Measurements from ENCODE around the gene CEP126.
"Not testable (repeated sequence)": the region's sequence is repeated elsewhere in the genome, so short reads cannot be mapped to it uniquely, and the experiment has no call there.

Gene CEP126

GRCh38 chr11:101929294-101929915 lies 14.6 kb downstream of the CEP126 start:
- DNase-seq (ENCODE audit: low read depth), result no peak

GRCh38 chr11:101931692-101932091 lies 16.9 kb downstream of the CEP126 start:
- no peak for DNase-seq (ENCODE audit: low read depth)

- no peak for DNase-seq (ENCODE audit: low read depth)
Observed at GRCh38 chr11:101940901-101941520, 26.2 kb downstream of the CEP126 start.

- DNase-seq (ENCODE audit: low read depth), result no peak
Observed at GRCh38 chr11:101944923-101945322, 30.1 kb downstream of the CEP126 start.

DNA sequence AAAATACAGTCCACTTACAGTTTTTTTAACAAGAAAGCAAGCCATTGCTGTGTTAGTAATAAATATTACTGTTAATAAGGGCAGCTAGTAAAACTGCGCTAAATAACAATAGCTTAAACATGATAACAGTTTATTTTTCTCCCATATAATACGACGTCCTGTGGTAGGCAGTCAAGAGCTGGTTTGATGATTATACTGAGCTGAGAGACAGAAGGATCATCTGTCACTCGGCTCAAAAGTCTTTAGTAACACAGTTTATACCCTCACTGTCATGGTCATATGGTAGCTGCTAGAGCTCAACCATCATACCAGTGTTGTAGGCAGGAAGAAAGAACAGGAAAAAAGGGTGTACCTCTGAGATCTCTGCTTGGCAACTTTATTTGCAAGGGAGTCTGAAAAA lies 30.6 kb downstream of the CEP126 start:
- DNase-seq (ENCODE audit: low read depth), result no peak

GRCh38 chr11:101949680-101950220 lies 34.9 kb downstream of the CEP126 start:
- DNase-seq (ENCODE audit: low read depth), result no peak

GRCh38 chr11:101955278-101955677 lies 40.5 kb downstream of the CEP126 start:
- DNase-seq (ENCODE audit: low read depth), result no peak

- no peak for DNase-seq (ENCODE audit: low read depth)
Observed at GRCh38 chr11:101955701-101956100, 40.9 kb downstream of the CEP126 start.

- no peak for DNase-seq (ENCODE audit: low read depth)
Observed at GRCh38 chr11:101960231-101960630, 45.4 kb downstream of the CEP126 start.

DNA sequence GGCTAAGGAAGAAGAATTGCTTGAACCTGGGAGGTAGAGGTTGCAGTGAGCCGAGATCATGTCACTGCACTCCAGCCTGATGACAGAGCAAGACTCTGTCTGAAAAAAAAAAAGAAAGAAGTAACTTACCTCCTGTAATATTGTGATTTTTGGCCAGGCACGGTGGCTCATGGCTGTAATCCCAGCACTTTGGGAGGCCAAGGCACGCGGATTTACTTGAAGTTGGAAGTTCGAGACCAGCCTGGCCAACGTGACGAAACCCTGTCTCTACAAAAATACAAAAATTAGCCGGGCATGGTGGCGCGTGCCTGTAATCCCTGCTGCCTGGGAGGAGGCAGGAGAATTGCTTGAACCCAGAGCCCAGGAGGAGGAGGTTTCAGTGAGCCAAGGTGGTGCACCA lies 49.4 kb downstream of the CEP126 start:
- DNase-seq (ENCODE audit: low read depth), result not testable (repeated sequence)

DNA sequence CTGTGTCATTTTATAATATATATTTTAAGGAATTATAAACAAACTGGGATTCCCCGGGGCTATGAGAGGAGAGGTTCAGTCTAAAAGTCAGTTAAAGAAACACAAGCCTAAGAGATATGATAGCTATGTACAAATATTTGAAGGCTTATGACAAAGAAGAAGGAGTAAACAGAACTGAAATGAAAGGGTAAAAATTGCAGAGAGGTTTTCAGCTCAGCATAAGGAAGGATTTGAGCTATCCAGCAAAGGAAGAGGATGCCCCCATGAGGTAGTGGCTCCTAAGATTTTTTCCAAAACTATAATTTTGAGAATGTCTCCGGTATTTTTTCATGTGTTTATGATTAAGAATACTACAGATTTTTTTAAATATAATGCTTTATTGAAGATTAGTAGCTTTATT lies 59.4 kb downstream of the CEP126 start:
- DNase-seq (ENCODE audit: low read depth), result peak; percentile 23

DNA sequence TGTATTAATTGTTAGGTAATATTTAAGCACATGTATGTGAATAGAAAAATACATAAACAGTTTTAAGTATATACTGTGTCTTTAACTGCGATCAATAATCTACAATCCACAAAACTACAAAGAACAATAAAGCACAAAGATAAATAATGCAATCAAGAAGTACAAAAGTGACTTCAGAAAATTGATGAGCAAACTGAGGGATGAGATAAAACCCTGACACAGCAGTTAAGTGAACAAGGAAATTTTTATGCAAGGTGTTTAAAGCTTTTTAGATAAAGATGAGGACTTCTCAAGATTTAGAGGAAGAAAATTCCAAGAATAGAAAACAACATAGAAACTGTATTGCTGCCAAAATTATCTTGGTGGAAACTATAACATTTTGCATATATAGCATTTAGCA lies 60.0 kb downstream of the CEP126 start:
- DNase-seq (ENCODE audit: low read depth), result no peak

- no peak for DNase-seq (ENCODE audit: low read depth)
Observed at GRCh38 chr11:101975734-101976133, 60.9 kb downstream of the CEP126 start.

DNA sequence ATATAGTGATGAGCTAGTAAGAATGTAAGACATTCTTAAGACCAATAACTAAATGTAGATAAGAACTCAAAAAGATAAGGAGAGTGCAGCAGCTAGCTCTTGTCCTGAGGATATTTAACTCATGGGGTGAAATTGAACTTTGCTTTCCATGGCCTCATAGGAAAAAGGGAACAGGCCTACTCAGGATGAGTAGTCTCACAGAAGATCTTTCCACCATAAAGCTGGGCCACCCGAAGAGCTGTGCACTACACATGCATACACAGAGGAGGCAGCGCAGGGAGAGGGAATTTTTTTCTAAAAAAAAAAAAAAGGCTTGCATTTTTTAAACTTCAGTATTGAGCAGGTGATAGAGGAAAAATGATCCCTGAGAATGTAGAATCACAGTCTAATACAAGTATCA lies 72.6 kb downstream of the CEP126 start:
- DNase-seq (ENCODE audit: low read depth), result no peak

GRCh38 chr11:101993172-101993571 lies 78.4 kb downstream of the CEP126 start:
- DNase-seq (ENCODE audit: low read depth), result no peak

DNA sequence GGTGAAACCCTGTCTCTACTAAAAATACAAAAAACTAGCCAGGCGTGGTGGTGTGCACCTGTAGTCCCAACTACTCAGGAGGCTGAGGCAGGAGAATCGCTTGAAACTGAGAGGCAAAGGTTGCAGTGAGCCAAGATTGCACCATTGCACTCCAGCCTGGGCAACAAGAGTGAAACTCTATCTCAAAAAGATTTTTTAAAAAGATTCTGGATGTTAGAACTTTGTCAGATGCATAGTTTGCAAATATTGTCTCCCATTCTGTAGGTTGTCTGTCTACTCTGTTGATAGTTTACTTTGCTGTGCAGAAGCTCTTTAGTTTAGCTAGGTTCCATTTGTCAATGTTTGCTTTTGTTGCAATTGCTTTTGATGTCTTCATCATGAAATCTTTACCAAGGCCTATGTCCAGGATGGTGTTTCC lies 79.3 kb downstream of the CEP126 start:
- not testable (repeated sequence) for DNase-seq (ENCODE audit: low read depth)

- DNase-seq (ENCODE audit: low read depth), result no peak
Observed at GRCh38 chr11:101996111-101996510, 81.3 kb downstream of the CEP126 start.

DNA sequence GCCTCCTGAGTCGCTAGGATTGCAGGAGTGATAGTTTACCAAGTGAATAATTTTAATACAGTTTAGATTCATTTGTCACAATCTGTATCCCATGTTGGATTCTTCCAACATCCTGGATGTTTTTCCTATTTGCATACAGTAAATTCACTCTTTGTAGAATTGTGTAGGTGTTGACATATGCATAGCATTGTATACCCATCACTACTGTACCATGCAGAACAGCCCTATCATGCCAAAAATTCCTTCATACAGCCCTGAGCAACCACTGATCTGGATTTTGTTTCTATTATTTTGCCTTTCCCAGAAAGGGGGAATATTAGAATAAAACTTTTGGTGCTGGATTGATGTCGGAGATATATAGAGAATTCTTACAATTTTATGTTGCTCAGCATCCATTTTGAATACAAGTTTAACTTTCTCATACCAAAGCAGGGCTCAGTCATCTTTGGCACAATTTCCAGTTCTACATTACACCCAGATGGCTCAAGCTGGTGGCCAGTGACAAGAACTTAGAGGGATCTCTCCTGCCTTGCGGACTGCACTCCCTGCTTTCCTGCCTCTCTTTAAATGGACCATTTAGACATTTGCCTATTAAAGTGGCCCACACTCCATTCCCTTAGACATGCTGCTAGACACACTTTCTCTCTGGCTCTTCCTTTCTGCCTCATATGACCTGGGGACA lies 87.0 kb downstream of the CEP126 start:
- no peak for DNase-seq (ENCODE audit: low read depth)

- DNase-seq (ENCODE audit: low read depth), result no peak
Observed at GRCh38 chr11:102004220-102004619, 89.4 kb downstream of the CEP126 start.

DNA sequence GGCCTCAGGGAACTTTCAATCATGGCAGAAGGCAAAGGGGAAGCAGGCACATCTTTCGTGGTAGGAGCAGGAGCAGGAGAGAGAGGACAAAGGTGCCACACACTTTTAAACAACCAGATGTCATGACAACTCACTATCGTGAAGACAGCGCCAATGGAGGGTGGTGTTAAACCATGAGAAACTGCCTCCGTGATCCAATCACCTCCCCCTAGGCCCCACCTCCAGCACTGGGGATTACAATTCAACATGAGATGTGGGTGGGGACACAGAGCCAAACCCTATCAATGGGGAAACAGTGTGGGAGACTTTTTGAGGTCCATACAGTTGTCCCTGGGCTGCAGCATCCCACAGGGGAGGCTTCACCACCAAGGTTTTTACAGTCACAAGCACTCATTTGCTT lies 90.5 kb downstream of the CEP126 start:
- no peak for DNase-seq (ENCODE audit: low read depth)

GRCh38 chr11:102006835-102007566 lies 92.2 kb downstream of the CEP126 start:
- no peak for DNase-seq (ENCODE audit: low read depth)

All from fibroblast of the conjunctiva (primary cell).